ENCODE results near the gene SYNGAP1. TPM values are rescaled to one million over a fixed set of nuclear protein-coding genes. Genes with fewer than 3 reads are reported as not detected.

SYNGAP1 gene
- total RNA-seq, 1 donor from 2014 or later, result 2.5 TPM

- DNase-seq (ENCODE audit: low spot score) (no peak), ATAC-seq (no peak)
These were observed 852 bp downstream of the SYNGAP1 start for GRCh38 chr6:33420491-33421343.

DNA sequence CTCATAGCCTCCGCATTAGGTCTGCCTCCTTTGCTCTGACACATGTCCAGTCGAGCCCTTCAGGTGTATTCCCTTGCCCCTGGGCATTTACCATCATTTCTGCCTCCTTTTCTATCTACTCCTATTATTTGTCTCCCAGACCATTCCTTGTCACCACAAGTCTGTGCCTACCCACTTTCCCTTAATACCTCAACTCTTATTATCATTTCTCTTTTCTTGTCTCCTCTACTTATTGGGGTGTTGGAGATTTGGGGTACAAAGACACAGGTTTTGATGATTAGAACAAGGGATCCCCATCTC lies 1.4 kb downstream of the SYNGAP1 start:
- DNase-seq (ENCODE audit: low spot score) (no peak), ATAC-seq (no peak)

- DNase-seq (ENCODE audit: low spot score) (no peak), ATAC-seq (no peak)
These were observed 3.9 kb downstream of the SYNGAP1 start for GRCh38 chr6:33423777-33424176.

DNA sequence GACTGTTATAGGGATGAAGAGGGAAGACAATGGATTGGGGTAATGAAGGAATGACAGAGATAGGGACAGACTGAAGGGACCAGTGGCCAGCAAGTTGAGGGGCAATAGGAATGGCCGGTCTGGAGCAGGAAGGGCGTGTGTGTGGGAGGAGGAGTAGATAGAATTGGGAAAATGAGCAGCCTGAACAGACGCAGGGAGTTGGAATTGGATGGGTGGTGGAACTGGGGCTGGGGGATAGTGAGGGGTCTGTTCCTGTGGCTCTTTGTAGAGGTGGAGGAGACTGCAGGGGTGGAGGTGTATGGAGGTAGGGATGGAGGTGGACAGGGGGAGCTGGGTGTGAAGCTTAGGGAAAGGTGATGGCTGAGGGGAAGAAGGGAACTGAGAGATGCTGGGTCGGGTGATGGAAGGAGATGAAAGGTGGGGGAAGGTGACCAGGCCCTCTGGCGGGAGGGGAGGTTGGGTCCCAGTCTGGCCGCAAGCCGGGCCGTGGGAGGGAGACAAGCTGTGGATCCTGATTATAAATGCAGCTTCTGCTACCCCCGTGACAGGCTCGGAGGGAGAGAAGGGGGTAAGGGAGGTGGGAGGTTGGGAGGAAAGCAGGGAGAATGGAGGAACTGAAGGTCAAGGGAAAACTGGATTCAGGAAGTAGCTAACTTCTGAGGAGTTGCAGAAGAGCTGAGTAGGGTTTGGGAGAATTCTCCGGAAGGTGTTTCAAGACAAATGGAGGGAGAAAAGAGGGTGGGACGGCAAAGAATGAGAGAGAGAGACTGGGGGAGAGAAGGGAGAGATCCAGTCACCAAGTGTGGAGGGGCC lies 5.2 kb downstream of the SYNGAP1 start:
- no peak for ATAC-seq
- DNase-seq (ENCODE audit: low spot score), result no peak

- DNase-seq (ENCODE audit: low spot score) (peak; percentile 79), ATAC-seq (peak; percentile 77)
These were observed 6.1 kb downstream of the SYNGAP1 start for GRCh38 chr6:33425668-33426577.

DNA sequence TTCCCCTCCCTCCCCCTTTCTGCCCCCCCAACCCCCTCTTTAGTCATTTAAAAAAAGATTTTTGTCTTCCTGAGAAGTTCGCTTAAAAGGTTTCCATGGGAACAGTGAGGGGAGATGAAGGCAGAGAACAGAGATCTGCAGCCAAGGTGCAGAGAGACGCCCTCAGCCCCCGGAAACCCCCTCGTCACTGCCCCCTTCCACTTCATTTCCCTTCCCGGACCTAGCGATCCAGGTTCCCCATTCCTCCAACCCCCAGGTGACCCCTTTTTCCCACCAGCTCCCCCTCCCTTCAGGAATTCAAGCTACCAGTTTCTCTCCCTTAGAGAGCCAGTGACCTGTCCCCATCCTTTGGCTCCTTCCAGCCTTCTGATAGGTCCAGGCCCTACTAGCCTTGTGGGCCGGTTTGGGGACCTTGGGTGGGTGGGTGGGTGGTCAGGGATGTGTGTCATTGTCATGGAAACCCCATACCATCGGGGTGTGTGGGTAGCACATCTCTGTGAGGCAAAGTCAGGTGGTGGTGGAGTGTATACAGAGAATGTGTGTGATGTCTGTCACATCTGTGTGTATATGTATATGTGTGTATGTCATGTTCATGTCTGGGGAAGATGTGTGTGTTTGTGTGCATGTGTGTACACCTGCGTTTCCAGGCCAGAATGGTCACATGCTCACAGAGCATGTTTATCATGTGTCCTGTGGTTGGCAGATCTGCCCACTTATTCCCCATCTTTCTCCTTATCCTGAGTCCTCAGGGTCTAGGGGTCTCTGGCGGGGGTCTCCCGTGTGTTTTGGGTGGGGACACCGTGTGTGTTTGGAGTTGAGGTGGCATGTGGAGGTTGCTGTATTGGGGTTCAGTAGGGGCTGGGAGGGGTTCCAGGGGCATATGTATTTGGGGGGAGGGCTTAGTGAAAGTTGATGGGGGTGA lies 7.0 kb downstream of the SYNGAP1 start:
- no peak for DNase-seq (ENCODE audit: low spot score)
- ATAC-seq, result no peak

- ATAC-seq (peak; percentile 19), DNase-seq (ENCODE audit: low spot score) (no peak)
These were observed 7.8 kb downstream of the SYNGAP1 start for GRCh38 chr6:33427585-33428223.

DNA sequence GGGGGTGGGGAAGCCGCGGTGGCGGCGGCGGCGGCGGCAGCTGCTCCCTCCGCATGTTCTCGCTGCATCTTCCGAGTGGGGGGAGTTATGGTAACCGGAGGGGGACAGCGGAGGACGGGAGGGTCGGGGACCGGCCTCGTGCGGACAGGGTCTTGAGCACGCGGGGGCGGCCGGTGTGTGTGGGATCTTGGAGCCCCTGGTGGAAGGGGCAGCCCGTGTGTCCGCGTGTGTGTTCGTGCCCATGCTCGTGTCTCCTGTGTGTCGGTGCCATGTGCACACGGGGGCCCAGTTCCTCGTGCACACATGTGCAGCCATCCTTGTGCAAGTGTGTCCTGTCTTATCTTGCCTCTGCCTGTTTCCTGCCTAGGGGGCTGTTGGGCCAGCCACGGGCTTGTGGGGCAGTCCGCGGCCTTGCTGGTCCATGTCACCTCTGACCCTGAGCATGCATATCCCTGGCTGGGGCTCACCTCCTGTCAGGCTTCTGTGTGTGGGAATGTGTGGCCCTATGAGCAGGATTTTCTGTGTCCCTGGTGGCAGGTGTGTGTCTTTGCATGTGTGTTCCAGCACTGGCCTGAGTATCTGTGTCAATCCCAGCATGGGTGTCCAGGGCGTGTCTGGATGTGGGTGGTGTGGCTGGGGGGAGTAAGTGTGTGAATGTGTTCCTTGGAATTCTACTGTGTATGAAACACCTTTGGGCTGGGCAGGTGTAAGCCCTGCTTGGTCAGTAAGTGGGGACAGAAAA lies 8.5 kb downstream of the SYNGAP1 start:
- no peak for DNase-seq (ENCODE audit: low spot score)
- peak; percentile 5 for ATAC-seq

DNA sequence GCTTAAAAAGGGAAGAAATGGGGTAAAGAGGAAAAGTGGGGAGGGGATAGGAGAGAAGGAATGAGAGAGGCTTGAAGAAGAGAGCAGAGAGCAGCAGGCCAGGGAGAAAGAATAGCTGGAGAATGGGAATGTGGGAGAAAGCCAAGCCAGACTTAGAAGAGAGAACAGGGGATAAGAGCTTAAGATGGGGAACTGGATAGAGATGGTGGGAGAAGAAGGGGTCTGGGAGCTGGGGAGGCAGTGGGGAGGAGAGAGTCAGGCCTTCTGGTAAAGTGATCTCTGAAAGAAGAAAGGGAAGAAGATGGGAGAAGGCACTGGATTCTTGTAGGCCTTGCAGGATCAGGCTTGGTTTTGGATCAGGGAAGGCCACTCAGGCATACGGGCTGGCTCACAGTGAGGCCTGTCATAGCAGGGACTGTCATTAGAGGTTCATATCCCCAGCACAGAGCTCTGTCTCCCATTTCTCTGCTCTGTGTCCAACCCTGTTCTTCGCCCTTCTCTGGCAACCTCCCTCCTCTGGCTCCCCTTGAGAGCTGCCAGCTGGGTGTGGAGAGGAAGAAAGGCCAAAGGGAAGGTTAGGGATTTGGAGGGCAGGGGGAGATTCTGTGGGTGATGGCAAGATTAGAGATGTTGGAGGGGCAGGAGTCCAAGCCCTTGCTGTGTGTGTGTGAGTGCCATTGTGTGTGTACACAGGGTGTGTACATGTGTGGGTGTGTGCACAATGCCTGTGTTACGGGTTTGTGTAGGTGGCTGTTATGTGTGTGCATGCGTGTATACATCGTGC lies 9.3 kb downstream of the SYNGAP1 start:
- DNase-seq (ENCODE audit: low spot score), result no peak
- no peak for ATAC-seq

- ATAC-seq, result no peak
- no peak for DNase-seq (ENCODE audit: low spot score)
These were observed 9.8 kb downstream of the SYNGAP1 start for GRCh38 chr6:33429750-33430052.

DNA sequence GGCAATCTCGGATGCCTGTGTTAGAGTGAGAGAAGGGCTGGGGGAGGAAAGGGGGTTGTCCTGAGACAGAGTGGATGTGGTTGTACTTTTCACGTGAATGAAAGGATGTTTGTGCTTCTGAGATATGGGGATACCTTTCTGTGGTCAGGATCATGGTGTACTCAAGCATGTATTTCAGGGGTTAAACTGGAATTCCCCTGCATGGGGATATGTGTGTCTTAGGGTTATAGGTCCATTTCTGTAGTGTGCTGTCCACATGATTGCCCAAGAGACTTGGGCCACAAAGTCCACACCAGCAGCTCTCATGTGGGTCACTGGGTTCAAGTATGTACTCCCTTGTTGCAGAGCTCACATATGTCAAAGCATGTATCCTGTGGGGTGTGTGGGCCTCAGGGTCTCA lies 10.5 kb downstream of the SYNGAP1 start:
- ATAC-seq, result peak; percentile 17

GRCh38 chr6:33430991-33431879 lies 11.4 kb downstream of the SYNGAP1 start:
- DNase-seq (ENCODE audit: low spot score) (no peak), ATAC-seq (no peak)

More for the DNA sequence above, 10.5 kb downstream of the SYNGAP1 start:
- no peak for DNase-seq (ENCODE audit: low spot score)

DNA sequence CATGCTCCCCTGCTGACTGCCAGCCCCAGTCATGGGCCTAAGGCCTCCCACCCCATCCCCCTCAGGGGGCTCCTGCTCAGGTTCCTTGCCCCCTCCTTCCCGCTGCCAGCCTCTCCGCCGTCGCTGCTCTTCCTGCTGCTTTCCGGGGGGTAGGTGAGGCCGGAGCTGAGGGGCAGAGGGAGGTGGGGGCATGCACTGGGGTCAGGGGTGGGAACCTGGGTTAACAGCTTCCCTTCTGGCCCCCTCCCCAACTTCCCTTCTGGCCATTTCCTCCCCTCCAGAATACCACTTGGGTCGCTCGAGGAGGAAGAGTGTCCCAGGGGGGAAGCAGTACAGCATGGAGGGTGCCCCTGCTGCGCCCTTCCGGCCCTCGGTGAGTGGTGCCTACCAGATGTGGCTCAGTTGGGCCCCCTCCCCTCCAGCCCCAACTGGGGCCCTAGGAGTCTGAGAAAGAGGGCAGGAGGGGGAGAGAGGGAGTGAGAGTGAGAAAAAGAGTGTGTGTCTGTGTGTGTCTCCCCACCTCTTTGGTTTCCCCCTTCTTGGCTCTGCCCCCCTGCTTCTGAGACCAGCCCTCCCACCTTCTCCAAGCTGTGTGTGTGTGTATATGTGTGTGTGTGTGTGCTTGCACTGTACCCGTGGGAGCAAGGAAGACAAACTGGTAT lies 12.1 kb downstream of the SYNGAP1 start:
- ATAC-seq (no peak), DNase-seq (ENCODE audit: low spot score) (no peak)

DNA sequence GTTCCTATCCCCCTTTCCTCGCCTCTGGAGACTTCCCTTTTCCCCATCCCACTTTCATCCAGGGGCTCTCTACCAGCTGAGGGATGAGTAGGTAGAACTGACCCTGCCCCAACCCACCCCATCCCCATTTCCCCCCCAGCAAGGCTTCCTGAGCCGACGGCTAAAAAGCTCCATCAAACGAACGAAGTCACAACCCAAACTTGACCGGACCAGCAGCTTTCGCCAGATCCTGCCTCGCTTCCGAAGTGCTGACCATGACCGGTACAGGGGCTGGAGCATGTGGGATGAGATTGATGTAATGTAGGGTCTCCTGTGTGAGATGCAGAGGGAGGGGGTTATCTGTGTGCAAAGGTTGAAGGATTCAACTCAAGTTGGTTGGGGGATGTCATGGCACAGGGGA lies 12.7 kb downstream of the SYNGAP1 start:
- DNase-seq (ENCODE audit: low spot score), result no peak
- ATAC-seq, result no peak

- ATAC-seq (no peak), DNase-seq (ENCODE audit: low spot score) (no peak)
These were observed 13.2 kb downstream of the SYNGAP1 start for GRCh38 chr6:33433001-33433543.

GRCh38 chr6:33433544-33434191 lies 13.8 kb downstream of the SYNGAP1 start:
- no peak for ATAC-seq
- DNase-seq (ENCODE audit: low spot score), result no peak
